T-helper 2 cell treated with Interferon-gamma antibody and Interleukin-4, amounts not matched to agents 5 μg/mL and 100 μg/mL, for 36 hours (primary cell): ENCODE measurements around the gene GNG13.

Experiments used
- DNase-seq: peaks from one replicate; pipeline ENCODE4 v3.0.0; 2021; ENCODE audit warnings: low spot score
- H3K27ac Mint-ChIP-seq: one replicate; pipeline ENCODE4 v1.8.0; 2021; ENCODE audit warnings: mild to moderate bottlenecking, mixed read lengths
- H3K27me3 Mint-ChIP-seq: one replicate; pipeline ENCODE4 v1.8.0; 2021; ENCODE audit warnings: low read depth, mixed read lengths
- H3K36me3 Mint-ChIP-seq: one replicate; pipeline ENCODE4 v1.8.0; 2021; ENCODE audit warnings: low read depth, mixed read lengths
- H3K4me1 Mint-ChIP-seq: one replicate; pipeline ENCODE4 v1.8.0; 2021; ENCODE audit warnings: low read depth, mixed read lengths
- H3K4me3 Mint-ChIP-seq: one replicate; pipeline ENCODE4 v1.8.0; 2022; ENCODE audit warnings: mild to moderate bottlenecking, moderate library complexity, mixed read lengths
- H3K9me3 Mint-ChIP-seq: one replicate; pipeline ENCODE4 v1.8.0; 2021; ENCODE audit warnings: mixed read lengths

GNG13 gene

GRCh38 chr16:766820-767640 lies 33.5 kb downstream of the GNG13 start:
- Mint-ChIP-seq H3K4me3 (no peak overlapping the region), H3K36me3 (no peaks in the 10 kb centered on the region), H3K9me3 (no peaks in the 10 kb centered on the region), H3K27ac (no peak overlapping the region), H3K27me3 (no peaks in the 10 kb centered on the region), H3K4me1 (no peaks in the 10 kb centered on the region)
- DNase-seq: no peak

GRCh38 chr16:766008-766819 lies 34.3 kb downstream of the GNG13 start:
- Mint-ChIP-seq H3K36me3 (no peaks in the 10 kb centered on the region), H3K9me3 (no peaks in the 10 kb centered on the region), H3K27ac (no peak overlapping the region), H3K4me3 (no peak overlapping the region), H3K4me1 (no peaks in the 10 kb centered on the region), H3K27me3 (no peaks in the 10 kb centered on the region)
- DNase-seq: no peak

GRCh38 chr16:765488-765865 lies 35.1 kb downstream of the GNG13 start:
- Mint-ChIP-seq H3K4me3 (no peak overlapping the region), H3K27me3 (no peaks in the 10 kb centered on the region), H3K27ac (no peak overlapping the region), H3K4me1 (no peaks in the 10 kb centered on the region), H3K36me3 (no peaks in the 10 kb centered on the region), H3K9me3 (no peaks in the 10 kb centered on the region)
- no peak for DNase-seq

GRCh38 chr16:764848-765487 lies 35.6 kb downstream of the GNG13 start:
- no peaks in the 10 kb centered on the region for H3K36me3 Mint-ChIP-seq
- H3K27me3 Mint-ChIP-seq: no peaks in the 10 kb centered on the region
- no peaks in the 10 kb centered on the region for H3K4me1 Mint-ChIP-seq
- H3K9me3 Mint-ChIP-seq: no peaks in the 10 kb centered on the region
- H3K27ac Mint-ChIP-seq: no peak overlapping the region
- H3K4me3 Mint-ChIP-seq: no peak overlapping the region
- no peak for DNase-seq

- H3K4me1 Mint-ChIP-seq: no peaks in the 10 kb centered on the region
- DNase-seq: no peak
- H3K4me3 Mint-ChIP-seq: no peak overlapping the region
- H3K27ac Mint-ChIP-seq: no peak overlapping the region
- no peaks in the 10 kb centered on the region for H3K9me3 Mint-ChIP-seq
- H3K36me3 Mint-ChIP-seq: no peaks in the 10 kb centered on the region
- no peaks in the 10 kb centered on the region for H3K27me3 Mint-ChIP-seq
Measured at GRCh38 chr16:764184-764750, 36.3 kb downstream of the GNG13 start.

GRCh38 chr16:763369-764183 lies 37.0 kb downstream of the GNG13 start:
- Mint-ChIP-seq H3K4me3 (no peak overlapping the region), H3K36me3 (no peaks in the 10 kb centered on the region), H3K4me1 (no peaks in the 10 kb centered on the region), H3K9me3 (no peaks in the 10 kb centered on the region), H3K27ac (no peak overlapping the region), H3K27me3 (no peaks in the 10 kb centered on the region)
- no peak for DNase-seq

GRCh38 chr16:762595-763268 lies 37.8 kb downstream of the GNG13 start:
- Mint-ChIP-seq H3K4me3 (no peak overlapping the region), H3K4me1 (no peaks in the 10 kb centered on the region), H3K27ac (no peak overlapping the region), H3K36me3 (no peaks in the 10 kb centered on the region), H3K9me3 (no peaks in the 10 kb centered on the region), H3K27me3 (no peaks in the 10 kb centered on the region)
- no peak for DNase-seq

GRCh38 chr16:761625-762513 lies 38.7 kb downstream of the GNG13 start:
- H3K27me3 Mint-ChIP-seq: no peaks in the 10 kb centered on the region
- no peak overlapping the region for H3K27ac Mint-ChIP-seq
- DNase-seq: no peak

GRCh38 chr16:760545-761343 lies 39.8 kb downstream of the GNG13 start, which contains the start of gene MSLN:
MSLN (plus strand) TSS chr16:760734; CDS start chr16:762681, 1,947 bp downstream.
- DNase-seq: no peak
- H3K4me1 Mint-ChIP-seq: no peaks in the 10 kb centered on the region
- no peak within 1 kb of the TSS for H3K27ac Mint-ChIP-seq
- H3K9me3 Mint-ChIP-seq: no peaks in the 10 kb centered on the region
- H3K4me3 Mint-ChIP-seq: no peak within 1 kb of the TSS
- peaks cover 5% of the 10 kb centered on the region for H3K27me3 Mint-ChIP-seq
- no peaks in the 10 kb centered on the region for H3K36me3 Mint-ChIP-seq

More at GRCh38 chr16:761625-762513, 38.7 kb downstream of the GNG13 start:
- Mint-ChIP-seq H3K9me3 (no peaks in the 10 kb centered on the region), H3K4me1 (no peaks in the 10 kb centered on the region), H3K36me3 (no peaks in the 10 kb centered on the region), H3K4me3 (no peak overlapping the region)

- Mint-ChIP-seq H3K4me1 (no peaks in the 10 kb centered on the region), H3K4me3 (no peak overlapping the region), H3K36me3 (no peaks in the 10 kb centered on the region), H3K27ac (no peak overlapping the region), H3K9me3 (no peaks in the 10 kb centered on the region), H3K27me3 (peaks cover 7% of the 10 kb centered on the region)
- DNase-seq: no peak
Measured at GRCh38 chr16:760065-760464, 40.5 kb downstream of the GNG13 start.

GRCh38 chr16:759110-759910 lies 41.2 kb downstream of the GNG13 start:
- Mint-ChIP-seq H3K36me3 (no peaks in the 10 kb centered on the region), H3K4me1 (no peaks in the 10 kb centered on the region), H3K27ac (no peak overlapping the region), H3K27me3 (peaks cover 7% of the 10 kb centered on the region), H3K4me3 (no peak overlapping the region), H3K9me3 (no peaks in the 10 kb centered on the region)
- no peak for DNase-seq
